GM21529 (cell line): ENCODE data around the gene TAAR9.
"Not testable (repeated sequence)": the region's sequence is repeated elsewhere in the genome, so short reads cannot be mapped to it uniquely, and the experiment has no call there.

ENCODE experiments used
- ATAC-seq: cut with Tn5 transposase; IDR thresholded peaks from one replicate; pipeline ENCODE4 v1.9.1; 2021; ENCODE audit not compliant: unreplicated experiment

TAAR9 gene

GRCh38 chr6:132513831-132514545 lies 24.1 kb upstream of the TAAR9 start:
- no peak for ATAC-seq

- ATAC-seq = no peak
Measured at GRCh38 chr6:132515386-132515785, 22.7 kb upstream of the TAAR9 start.

GRCh38 chr6:132520953-132521352 lies 17.1 kb upstream of the TAAR9 start:
- no peak for ATAC-seq

GRCh38 chr6:132524646-132525045 lies 13.4 kb upstream of the TAAR9 start:
- no peak for ATAC-seq

- no peak for ATAC-seq
Measured at GRCh38 chr6:132525866-132526265, 12.2 kb upstream of the TAAR9 start.

GRCh38 chr6:132526461-132526860 lies 11.6 kb upstream of the TAAR9 start:
- no peak for ATAC-seq

GRCh38 chr6:132527791-132528190 lies 10.3 kb upstream of the TAAR9 start:
- no peak for ATAC-seq

GRCh38 chr6:132530293-132530974 lies 7.6 kb upstream of the TAAR9 start:
- peak; percentile 97 for ATAC-seq

- ATAC-seq = not testable (repeated sequence)
Measured at GRCh38 chr6:132534546-132534945, 3.5 kb upstream of the TAAR9 start.

GRCh38 chr6:132537145-132537544 lies 932 bp upstream of the TAAR9 start:
- no peak for ATAC-seq

- ATAC-seq = no peak
Measured at GRCh38 chr6:132544826-132545225, 6.7 kb downstream of the TAAR9 start.

- no peak for ATAC-seq
Measured at GRCh38 chr6:132548746-132549463, 10.8 kb downstream of the TAAR9 start.

- no peak for ATAC-seq
Measured at GRCh38 chr6:132551214-132551613, 13.1 kb downstream of the TAAR9 start.

GRCh38 chr6:132552372-132552771 lies 14.3 kb downstream of the TAAR9 start, which contains the start of gene TAAR8:
TSS of gene TAAR8 (plus strand) at chr6:132552672. CDS start at chr6:132552693, 21 bp downstream.
- no peak for ATAC-seq

GRCh38 chr6:132560087-132560486 lies 22.0 kb downstream of the TAAR9 start:
- not testable (repeated sequence) for ATAC-seq

- no peak for ATAC-seq
Measured at GRCh38 chr6:132566404-132566803, 28.3 kb downstream of the TAAR9 start.

- no peak for ATAC-seq
Measured at GRCh38 chr6:132567566-132567965, 29.5 kb downstream of the TAAR9 start.

GRCh38 chr6:132568611-132569010 lies 30.5 kb downstream of the TAAR9 start:
- no peak for ATAC-seq

- ATAC-seq = no peak
Measured at GRCh38 chr6:132569170-132569569, 31.1 kb downstream of the TAAR9 start.

GRCh38 chr6:132570221-132570777 lies 32.2 kb downstream of the TAAR9 start, which contains the start of gene TAAR6:
TSS of gene TAAR6 (plus strand) at chr6:132570322. CDS start at chr6:132570322, 0 bp downstream.
- ATAC-seq = no peak

- no peak for ATAC-seq
Measured at GRCh38 chr6:132571774-132572173, 33.7 kb downstream of the TAAR9 start.
